Uterus (tissue), 4 donors: Measurements from ENCODE around the gene LSP1. TPM values are rescaled to one million over a fixed set of nuclear protein-coding genes. Genes with fewer than 3 reads are reported as not detected.
"Not testable (repeated sequence)": the region's sequence is repeated elsewhere in the genome, so short reads cannot be mapped to it uniquely, and the experiment has no call there.

Experiments
- DNase-seq, 2 donors: peaks; one replicate each; pipeline ENCODE4 v3.0.0-alpha.2; 2019 to 2020
- H3K27ac ChIP-seq, 2 donors: fragments of 200-600 bp; sonication (generic); 1 replicate in 1 of 2; 2 replicates in 1 of 2; pipeline ENCODE4 v1.5.1; 2016 to 2018
- H3K27me3 ChIP-seq, 2 donors: fragments of 200-600 bp; sonication (generic); one replicate each; pipeline ENCODE4 v1.5.1; 2018 to 2019; ENCODE audit warnings: control low read depth in 1 of 2
- H3K36me3 ChIP-seq, 2 donors: fragments of 200-600 bp; sonication (generic); one replicate each; pipeline ENCODE4 v1.5.1; 2019; ENCODE audit warnings: control low read depth in 1 of 2
- H3K4me1 ChIP-seq, 2 donors: fragments of 200-600 bp; sonication (generic); one replicate each; pipeline ENCODE4 v1.5.1; 2018 to 2019; ENCODE audit warnings: control low read depth in 1 of 2
- H3K4me3 ChIP-seq, 2 donors: fragments of 200-600 bp; sonication (generic); 1 replicate in 1 of 2; 2 replicates in 1 of 2; pipeline ENCODE4 v1.5.1; 2018 to 2019; ENCODE audit warnings: mild to moderate bottlenecking in 1 of 2
- H3K9me3 ChIP-seq, 2 donors: fragments of 200-600 bp; sonication (generic); one replicate each; pipeline ENCODE4 v1.5.1; 2019; ENCODE audit warnings: control low read depth in 1 of 2
- CTCF ChIP-seq, 4 experiments: fragments of 200-600 bp in 2 of 4; fragments of 450-650 bp in 2 of 4; sonication (generic) in 2 of 4; IDR thresholded peaks; one replicate each; pipeline ENCODE4 v1.5.1; 2016 to 2019; ENCODE audit warnings: antibody characterized with exemption in 4 of 4, mild to moderate bottlenecking in 2 of 4, moderate library complexity in 1 of 4
- POLR2A ChIP-seq, 2 donors: fragments of 450-650 bp; IDR thresholded peaks; one replicate each; pipeline ENCODE4 v1.6.1; 2016; ENCODE audit warnings: antibody characterized with exemption in 2 of 2, mild to moderate bottlenecking in 1 of 2, moderate library complexity in 1 of 2
- intact Hi-C: fragments of 100-400 bp; cut with DNase I; formaldehyde crosslinking; loops from one replicate; pipeline ENCODE4 v1.15.1; 2023; ENCODE audit warnings: low total_unique reads
- total RNA-seq, 4 donors: library from RNA; depleted of rRNA in 3 of 4; stranded (reverse); fragments of >200 nt in 3 of 4; gene quantifications; one replicate each; pipeline versions ENCODE4 v1.1.0 to v1.2.4, GENCODE V29; 2014 to 2023
- donor health status: DM: yes; HTN: yes; CAD: no.

The LSP1 gene
- total RNA-seq, 4 donors from 2014 or later: 11.2 to 112 (median 25.1) TPM

DNA sequence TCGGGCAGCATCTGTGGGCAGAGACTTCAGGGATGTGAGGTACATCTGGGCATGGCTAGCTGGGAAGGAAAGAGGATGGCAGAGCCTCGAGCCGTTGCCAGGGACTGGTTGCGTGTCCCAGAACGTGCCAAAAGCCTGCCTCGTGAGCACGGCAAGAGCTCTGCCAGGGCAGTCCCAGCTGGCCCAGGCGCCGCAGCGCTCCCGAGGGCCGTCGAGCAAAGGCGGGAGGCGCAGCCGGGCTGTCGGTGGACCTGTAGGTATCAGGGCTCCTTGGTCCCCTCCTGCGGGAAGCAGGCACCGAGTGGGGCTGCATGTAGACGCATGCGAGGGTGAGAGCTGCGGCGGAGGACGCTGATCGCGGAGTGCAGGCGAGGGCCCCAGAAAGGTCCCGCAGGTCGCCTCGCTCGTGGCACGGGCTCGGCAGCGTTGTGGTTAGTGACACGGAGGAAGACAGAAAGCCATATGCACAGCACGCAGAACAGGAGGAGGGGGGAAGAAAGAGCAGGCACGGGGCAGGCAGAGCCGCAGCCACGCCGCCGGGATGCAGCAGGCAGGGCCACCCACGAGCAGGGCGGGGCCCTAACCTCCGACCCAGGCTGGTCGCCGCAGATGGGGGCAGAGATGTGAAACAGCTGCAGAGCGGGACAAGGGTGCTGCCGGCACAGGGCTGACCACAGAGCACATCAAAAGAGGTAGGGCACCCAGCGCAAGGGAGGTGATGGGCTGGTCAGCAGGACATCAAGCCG lies 18.0 kb downstream of the LSP1 start:
- DNase-seq: no peak
- Histone ChIP-seq H3K27ac (peak overlapping the region; percentile 77 to 89), H3K4me3 (peak overlapping the region; percentile 21 to 30)

GRCh38 chr11:1871531-1871930 lies 18.6 kb downstream of the LSP1 start:
- Histone ChIP-seq H3K4me3 (peak overlapping the region in 1 of 2 donors; percentile 30), H3K27me3 (no peaks in the 10 kb centered on the region), H3K36me3 (no peaks in the 10 kb centered on the region), H3K4me1 (peaks cover 0 to 8% of the 10 kb centered on the region in 2 donors), H3K27ac (peak overlapping the region; percentile 77 to 89), H3K9me3 (no peaks in the 10 kb centered on the region)
- intact Hi-C loops: no loop called here
- TF ChIP-seq CTCF (IDR thresholded peaks at IDR 0.05): no peak
- TF ChIP-seq POLR2A (IDR thresholded peaks at IDR 0.05): no peak
- DNase-seq: no peak

More for the DNA sequence above, 18.0 kb downstream of the LSP1 start:
- Histone ChIP-seq H3K27me3 (no peaks in the 10 kb centered on the region), H3K4me1 (peaks cover 0 to 5% of the 10 kb centered on the region in 2 donors), H3K36me3 (no peaks in the 10 kb centered on the region), H3K9me3 (no peaks in the 10 kb centered on the region)
- TF ChIP-seq CTCF (IDR thresholded peaks at IDR 0.05) (no peak), POLR2A (IDR thresholded peaks at IDR 0.05) (no peak)
- intact Hi-C loops: no loop called here

- Histone ChIP-seq H3K27ac (peak overlapping the region; percentile 77 to 89), H3K4me3 (no peak overlapping the region), H3K9me3 (no peaks in the 10 kb centered on the region), H3K4me1 (peaks cover 0 to 13% of the 10 kb centered on the region in 2 donors), H3K36me3 (no peaks in the 10 kb centered on the region), H3K27me3 (no peaks in the 10 kb centered on the region)
- no peak for DNase-seq
- TF ChIP-seq POLR2A (IDR thresholded peaks at IDR 0.05) (no peak), CTCF (IDR thresholded peaks at IDR 0.05) (no peak)
- intact Hi-C loops: no loop called here
Measured at GRCh38 chr11:1872267-1872985, 19.5 kb downstream of the LSP1 start.

GRCh38 chr11:1873048-1873812 lies 20.3 kb downstream of the LSP1 start:
- H3K4me3 ChIP-seq: no peak overlapping the region
- intact Hi-C loops: no loop called here
- H3K27me3 ChIP-seq: no peaks in the 10 kb centered on the region
- DNase-seq: peak in 1 of 2 donors; percentile 68
- peak overlapping the region; percentile 77 to 89 for H3K27ac ChIP-seq
- TF ChIP-seq CTCF (IDR thresholded peaks at IDR 0.05) (no peak), POLR2A (IDR thresholded peaks at IDR 0.05) (no peak)
- no peaks in the 10 kb centered on the region for H3K9me3 ChIP-seq
- H3K36me3 ChIP-seq: no peaks in the 10 kb centered on the region
- H3K4me1 ChIP-seq: peaks cover 0 to 13% of the 10 kb centered on the region in 2 donors

- intact Hi-C loops, H3K4me3 ChIP-seq, DNase-seq, H3K9me3 ChIP-seq, H3K36me3 ChIP-seq, H3K27me3 ChIP-seq: not testable (repeated sequence)
- H3K27ac ChIP-seq: peak overlapping the region; percentile 77 to 89
- H3K4me1 ChIP-seq: peaks cover 0 to 13% of the 10 kb centered on the region in 2 donors
Measured at GRCh38 chr11:1873813-1874150, 20.9 kb downstream of the LSP1 start.

- intact Hi-C loops, H3K4me3 ChIP-seq, H3K27me3 ChIP-seq, H3K9me3 ChIP-seq, H3K36me3 ChIP-seq: not testable (repeated sequence)
- Histone ChIP-seq H3K27ac (peak overlapping the region; percentile 86 to 89), H3K4me1 (peaks cover 0 to 13% of the 10 kb centered on the region in 2 donors)
- peak in 1 of 2 donors; percentile 54 for DNase-seq
Measured at GRCh38 chr11:1874441-1875092, 21.7 kb downstream of the LSP1 start.
